AG20443 (cell line): ENCODE data around the gene C15orf62.
A peak's percentile ranks its signal among the peaks of the same experiment; 100 is the strongest.

Experiments used
- DNase-seq: peaks from one replicate; pipeline ENCODE4 v3.0.0; 2012; ENCODE audit warnings: low spot score, mixed read lengths

The C15orf62 gene, protein sequence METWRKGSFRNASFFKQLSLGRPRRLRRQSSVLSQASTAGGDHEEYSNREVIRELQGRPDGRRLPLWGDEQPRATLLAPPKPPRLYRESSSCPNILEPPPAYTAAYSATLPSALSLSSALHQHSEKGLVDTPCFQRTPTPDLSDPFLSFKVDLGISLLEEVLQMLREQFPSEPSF

DNA sequence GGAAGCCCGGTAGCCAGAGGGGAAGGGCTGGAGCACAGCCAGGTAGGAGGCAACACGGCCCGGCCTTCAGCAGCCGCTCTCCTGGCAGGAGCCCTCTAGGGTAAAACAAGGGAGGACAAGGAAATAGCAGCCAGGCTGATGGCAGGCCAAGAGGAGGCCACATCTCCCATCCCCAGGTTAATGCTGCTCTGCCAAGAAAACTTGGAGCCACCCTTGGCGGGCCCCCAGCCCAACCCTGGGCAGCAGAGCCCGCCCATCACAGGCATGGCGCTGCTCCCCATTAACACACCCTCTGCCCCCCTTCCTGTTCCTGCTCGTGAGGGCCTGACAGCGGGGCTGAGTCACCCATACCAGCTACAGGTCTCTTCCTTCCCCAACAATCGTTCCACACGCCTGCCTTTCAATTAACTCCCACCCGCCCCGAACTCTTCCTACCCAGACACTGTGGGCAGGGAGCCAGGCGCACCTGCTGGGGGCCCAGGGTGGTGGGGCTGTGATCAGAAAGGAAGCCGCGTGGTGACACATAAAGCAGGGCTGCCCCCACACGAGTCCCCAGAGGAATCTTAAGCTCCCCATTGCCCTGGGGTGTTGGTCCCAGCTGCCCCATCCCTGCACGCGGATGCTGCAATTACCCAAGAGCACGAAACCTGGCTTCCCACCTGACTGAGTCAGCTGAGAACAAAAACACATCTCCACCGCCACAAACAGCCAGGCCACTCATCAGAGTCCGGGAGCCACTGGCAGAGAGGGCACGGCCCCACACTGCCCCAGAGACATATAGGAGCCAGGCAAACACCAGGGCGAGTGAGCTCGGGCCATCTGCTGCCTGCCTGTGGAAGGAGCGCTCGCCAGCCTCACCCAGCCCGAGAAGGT, at the start of gene C15orf62:
TSS of gene C15orf62 (plus strand) at position 707 of the 873 bp plus-strand sequence. CDS start 516 bp downstream, outside the sequence.
- DNase-seq, result no peak

DNA sequence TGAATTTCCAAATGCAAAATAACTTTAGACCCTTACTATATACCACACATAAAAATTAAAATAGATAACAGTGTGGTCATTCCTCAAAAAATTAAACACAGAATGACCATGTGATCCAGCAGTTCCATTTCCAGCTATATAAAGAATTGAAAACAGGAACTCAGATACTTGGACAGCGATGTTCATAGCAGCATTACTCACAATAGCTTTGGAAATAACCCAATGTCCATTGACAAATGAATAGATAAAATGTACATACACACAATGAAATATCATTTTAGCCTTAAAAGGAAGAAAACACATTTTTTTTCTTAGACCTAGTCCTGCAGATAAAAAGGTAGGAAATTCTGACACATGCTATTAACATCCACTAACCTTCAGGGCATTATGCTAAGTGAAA, 48.1 kb upstream of the C15orf62 start:
- DNase-seq, result no peak

DNA sequence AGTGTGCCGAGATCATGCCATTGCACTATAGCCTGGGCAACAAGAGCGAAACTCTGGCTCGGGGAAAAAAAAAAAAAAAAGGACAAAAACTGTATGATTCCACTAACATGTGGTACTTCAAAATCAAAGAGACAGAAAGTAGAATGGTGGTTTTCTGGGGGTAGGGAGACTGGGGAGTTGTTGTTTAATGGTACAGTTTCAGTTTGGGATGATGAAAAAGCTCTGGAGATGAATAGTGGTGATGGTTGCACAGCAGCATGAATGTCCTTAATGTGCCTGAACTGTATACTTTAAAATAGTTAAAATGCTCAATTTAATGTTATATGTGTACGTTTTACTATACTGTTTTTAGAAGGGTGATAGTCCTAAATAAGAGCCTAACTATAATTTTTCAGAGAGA, 47.4 kb upstream of the C15orf62 start:
- no peak for DNase-seq

DNA sequence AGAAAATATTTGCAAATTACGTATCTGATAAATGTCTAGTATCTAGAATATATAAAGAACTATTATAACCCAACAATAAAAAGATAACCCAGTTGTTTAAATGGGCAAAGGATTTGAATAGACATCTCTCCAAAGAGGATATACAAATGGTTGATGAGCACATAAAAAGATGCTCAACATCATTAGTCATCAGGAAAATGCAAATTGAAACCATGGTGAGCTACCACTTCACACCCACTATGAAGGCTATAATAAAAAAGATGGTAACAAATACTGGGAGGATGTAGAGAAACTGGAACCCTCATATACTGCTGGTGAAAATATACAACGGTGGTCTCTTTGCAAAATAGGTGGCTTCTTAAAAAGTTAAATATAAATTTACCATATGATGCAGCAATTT, 46.8 kb upstream of the C15orf62 start:
- DNase-seq, result no peak

DNA sequence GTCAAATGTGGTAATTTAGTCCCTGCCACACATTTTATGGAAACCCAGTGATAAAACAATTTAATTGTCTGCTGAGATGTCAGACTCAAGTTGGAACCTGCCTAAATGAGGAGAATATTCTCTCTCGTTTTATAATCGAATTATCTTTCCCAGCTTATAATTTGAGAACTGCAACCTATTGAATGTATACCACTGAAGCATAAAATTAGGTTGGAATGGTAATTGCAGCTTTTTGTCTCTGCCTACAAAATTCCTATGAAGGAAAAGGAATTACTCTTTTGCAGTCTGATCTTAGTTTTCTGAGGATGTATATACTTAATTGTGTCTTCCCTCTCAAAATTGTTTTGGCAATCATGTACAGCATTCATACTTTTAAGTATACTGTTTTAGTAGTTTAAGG, 45.9 kb upstream of the C15orf62 start:
- DNase-seq, result no peak

DNA sequence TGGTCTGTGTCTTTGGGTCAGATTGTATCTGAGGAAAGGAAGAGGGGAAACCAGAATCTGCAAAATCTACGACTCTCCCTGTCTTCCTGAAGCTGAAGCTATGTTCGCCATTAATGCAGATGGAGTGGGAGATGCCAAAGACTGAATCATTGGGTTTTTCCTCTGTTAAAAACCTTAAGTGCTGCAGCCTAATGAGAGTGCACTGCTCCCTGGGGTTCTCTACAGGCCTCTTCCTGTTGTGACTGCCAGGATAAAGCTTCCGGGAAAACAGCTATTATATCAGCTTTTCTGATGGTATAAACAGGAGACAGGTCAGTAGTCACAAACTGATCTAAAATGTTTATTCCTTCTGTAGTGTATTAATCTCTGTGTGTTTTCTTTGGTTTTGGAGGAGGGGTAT, 38.7 kb upstream of the C15orf62 start:
- no peak for DNase-seq

DNA sequence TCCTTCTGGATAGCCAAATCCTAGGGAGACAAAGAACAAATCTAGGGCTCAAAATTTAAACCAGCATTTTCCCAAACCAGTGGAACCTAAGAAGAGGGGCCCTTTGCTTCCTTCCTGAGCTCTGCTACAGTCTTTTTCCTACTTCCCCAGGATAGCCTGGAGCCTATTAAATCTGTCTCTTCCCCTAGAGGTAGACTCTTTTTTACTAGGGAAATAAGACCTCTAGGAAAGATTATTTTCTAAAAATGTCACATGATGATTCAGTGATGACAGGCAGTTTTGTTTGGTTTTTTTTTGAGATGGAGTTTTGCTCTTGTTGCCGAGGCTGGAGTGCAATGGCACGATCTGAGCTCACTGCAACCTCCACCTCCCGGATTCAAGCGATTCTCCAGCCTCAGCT, 33.2 kb upstream of the C15orf62 start:
- no peak for DNase-seq

DNA sequence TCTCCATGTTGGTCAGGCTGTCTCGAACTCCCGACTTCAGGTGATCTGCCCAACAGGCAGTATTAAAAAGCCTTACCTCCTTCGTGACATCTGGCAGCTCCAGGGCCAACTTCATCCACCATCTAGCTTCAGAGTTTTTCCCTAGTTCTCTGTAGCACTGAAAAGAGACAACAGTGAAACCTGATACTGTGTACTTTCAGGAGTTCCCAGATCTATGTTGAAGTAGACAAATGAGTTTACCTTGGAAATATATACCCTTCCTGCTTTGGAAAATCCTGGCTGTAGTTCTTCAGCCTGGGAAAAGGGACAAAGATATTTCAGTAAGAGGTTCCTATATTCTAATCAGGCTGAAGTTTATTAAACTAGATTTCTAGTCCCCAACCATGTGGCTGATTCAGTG, 32.7 kb upstream of the C15orf62 start:
- DNase-seq, result no peak

DNA sequence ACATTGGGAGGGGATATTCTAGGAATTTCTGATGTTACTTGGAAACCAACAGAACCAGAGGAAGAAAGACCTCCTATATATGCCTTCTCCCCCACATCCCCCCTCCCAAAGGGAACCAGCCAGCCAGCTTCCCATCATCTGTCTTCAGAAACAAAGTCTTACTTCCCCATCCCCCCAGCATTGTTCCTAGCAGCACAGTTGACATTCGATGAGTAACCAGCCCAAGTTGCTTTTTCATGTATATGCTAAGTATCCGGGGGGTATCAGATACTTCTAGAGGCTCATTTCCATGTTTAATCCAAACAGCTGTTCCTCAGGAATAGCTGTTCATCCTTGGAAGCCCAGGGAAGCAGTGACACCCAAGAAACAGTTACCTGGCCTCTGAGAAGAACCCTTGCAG, 30.7 kb upstream of the C15orf62 start:
- DNase-seq, result no peak

DNA sequence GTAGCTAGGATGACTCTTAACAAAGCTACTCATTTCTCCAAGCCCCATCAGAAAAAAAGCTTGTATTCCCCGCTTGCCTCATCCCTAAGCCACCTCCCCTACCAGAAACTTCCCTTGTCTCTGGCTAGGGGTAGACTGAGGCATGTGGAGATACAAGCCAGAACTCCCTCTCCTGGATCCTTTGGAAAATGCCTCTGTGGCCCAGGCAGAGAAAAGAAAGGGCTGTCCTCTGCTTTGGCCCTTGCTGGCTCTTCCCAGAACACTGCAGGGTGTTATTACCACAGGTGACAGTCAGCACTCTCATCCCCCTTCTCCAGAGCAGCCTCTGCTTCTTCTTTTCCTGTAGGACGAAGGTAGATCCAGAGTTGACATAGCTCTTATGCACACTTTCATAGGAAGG, 29.9 kb upstream of the C15orf62 start:
- no peak for DNase-seq

DNA sequence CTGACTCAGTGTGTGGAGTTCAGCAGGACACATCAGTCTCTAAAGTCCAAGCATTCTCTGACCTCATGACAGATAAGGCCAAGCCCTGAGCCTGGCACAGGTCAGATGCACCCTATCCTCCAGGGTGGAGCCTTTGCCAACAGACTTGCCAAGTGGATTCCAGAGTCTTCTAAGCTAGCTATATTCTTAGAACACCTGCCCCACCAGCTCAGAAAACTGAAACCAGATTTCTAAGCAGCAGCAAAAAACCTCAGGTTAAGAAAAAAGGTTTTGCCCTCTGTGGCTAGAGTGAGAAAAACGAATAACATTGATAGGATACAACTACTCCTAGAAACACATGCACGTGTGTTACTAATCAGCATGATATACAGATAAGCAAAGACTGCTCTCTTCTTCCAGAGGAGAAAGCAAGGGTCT, 26.3 kb upstream of the C15orf62 start:
- DNase-seq, result no peak

DNA sequence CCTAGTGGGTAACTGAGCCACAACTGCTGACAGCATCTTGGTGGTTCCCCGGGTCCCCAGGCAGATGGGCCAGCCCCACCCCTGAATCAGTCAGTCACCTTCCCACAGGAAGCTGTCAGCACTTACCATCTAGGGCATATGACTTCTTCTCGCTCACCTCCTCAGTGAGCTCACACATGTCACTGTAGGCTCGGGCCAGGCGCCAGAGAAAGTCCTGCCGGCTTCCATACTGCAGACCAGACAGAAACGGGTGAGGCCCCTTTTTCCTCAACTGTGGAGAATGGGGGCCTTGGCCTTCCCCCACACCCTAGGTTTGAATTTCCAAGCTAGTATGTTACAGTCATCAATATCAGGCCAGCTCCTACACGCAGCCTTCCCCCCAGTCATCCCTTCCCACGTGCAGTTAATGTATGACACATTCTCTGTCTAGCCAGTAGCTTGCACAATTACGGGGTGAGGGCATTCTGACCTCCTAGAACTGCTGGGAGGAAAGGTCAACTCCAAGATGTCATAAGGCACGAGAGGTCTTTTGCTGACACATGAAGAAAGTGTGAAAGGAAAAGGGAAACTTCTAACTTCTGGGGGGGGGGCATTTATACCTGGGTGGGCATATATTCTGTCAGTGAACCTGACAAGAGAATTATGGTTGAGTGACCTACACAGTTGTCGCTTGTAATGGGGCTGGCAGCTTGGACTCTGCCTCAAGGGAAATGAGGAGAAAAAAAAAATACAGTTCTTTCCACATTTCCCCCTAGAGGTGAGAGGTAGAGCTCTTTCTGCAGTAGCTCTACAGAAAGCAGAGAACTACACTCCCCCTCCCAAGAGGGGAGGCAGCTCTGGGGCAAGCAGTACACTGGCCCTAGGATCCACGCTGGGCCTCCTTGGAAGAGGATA, 25.6 kb upstream of the C15orf62 start:
- DNase-seq, result peak; percentile 85

DNA sequence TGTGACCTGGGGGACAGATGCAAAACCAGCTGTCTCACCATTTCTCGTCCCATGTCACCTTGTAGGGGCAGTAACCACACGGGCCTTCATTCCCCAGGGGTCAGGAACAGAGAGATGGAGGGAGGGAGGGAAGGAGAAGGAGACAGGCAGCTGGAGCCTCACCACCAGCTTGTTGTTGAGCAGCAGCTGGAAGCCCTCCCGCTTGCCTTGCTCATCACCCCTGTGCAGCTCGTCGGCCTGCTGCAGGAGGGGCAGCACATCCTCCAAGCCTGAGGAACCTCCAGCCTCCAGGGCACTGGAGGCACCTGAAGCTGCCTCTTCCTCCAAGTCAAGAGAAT, 25.0 kb upstream of the C15orf62 start:
- DNase-seq, result no peak

DNA sequence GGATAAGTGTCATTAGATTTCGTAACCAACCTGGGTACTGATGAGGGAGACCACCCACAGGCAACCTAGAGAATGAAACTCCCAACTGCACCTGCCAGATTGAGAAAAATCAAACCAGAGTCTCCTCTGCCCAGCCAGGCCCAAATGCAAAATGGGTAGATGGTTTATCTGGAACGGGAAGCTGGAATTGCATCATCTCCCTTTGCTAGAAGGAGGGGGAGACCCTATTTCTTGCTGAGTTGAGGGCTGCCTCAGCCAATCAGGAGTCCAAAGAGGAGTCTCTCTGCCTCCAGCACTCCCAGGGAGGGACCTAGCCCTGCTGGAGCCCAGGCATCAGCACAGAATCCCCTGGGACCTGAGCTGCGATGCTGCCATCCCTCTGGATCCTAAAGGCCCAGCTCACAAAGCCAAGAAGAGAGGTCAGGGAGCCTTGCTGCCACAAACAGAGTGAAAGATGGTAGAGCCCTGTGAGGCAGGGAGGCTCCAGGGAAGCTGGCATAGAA, 22.8 kb upstream of the C15orf62 start:
- peak; percentile 13 for DNase-seq

DNA sequence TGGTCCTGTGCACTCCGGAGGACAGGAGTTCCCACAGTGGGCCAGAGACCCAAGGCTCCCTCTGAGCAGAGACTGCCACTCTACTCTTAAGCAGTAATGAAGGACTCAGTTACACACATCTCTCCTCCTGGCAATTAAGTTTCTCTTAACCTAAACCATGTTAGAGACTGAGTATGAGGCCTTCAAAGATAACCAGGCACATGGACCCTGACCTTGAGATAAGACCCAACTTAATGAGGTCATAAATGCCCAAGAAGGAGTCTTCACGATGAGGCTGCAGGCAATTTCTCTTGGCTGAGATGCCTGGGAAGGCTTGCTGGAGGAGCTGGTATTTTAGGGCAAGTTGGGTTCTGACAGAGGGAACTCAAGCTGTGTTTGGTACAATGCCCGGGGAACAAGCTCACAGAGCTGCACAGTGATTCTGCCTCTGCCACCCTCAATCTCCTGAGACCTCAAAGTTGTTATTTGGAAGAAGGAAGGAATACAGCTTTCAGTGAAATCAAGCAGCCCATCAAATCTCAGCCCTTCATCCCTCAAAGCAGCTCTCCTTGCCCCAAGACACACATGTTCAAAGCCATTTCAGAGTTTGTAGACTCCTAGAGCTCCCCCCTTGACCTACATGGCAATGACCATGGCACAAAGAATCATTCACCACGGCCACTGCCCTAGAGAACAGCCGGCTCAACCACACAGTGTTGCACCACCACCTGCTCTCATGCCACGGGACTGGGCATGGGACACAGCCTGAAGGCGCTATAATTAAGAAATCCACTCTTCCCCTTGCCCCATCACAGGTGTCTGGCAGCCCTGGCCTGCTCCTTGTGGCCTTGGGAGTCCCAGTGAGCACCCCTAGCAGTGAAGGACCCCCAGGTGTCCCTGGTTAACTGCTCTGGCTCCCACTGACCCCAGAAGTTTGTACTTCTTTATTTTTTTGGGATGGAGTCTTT, 21.8 kb upstream of the C15orf62 start:
- DNase-seq, result no peak

DNA sequence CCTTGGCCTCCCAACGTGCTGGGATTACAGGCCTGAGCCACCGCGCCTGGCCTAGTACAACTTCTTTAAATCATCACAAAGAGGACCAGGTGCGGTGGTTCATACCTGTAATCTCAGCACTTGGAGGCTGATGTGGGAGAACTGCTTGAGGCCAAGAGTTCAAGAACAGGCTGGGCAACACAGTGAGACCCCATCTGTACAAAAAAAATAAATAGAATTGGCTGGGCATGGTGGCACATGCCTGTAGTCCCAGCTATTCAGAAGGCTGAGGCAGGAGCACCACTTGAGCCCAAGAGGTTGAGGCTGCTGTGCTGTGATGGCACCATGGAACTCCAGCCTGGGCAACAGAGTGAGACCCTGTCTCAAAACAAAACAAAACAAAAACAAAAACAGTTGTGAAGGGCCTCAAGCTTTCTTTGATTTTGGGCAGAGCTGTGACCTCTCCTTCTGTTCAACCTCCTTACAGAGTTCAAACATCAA, 20.6 kb upstream of the C15orf62 start:
- DNase-seq, result no peak

DNA sequence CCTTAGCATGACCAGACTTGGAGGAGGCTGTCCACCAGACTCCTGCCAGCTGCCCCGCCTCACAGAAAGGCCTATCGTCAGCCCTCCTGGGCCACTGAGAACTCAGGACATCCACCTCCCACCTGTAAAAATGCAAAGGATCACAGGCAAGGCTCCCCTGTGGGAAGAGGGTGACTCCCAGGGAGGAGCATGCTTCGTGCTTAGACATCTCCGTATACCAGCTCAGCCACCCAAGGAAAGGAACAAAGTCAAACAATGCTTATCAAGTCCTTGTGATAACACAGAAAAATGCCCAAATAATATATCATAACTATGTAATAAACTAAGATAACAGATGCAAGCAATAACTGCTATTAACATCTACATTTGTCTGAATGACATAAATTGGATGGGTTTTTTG, 18.9 kb upstream of the C15orf62 start:
- DNase-seq, result no peak

DNA sequence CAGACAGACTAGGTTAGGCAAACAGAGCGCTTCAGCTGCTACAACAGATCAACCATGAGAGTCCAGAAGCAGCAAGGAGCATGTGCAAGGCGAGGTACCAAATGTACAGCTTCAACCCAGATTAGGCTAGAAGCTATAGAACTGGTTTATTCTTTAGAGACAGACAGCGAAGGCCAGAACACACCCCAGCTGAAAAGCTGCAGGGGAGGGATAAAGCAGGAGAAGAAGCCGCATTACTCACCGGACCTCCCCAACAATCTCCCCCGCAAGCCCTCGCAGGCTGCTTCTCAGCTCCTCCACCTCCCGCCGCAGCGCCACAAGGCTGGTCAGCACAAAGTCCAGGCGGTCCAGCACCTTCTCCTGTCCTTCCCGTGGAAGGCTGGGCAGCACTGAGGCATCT, 18.0 kb upstream of the C15orf62 start:
- no peak for DNase-seq

DNA sequence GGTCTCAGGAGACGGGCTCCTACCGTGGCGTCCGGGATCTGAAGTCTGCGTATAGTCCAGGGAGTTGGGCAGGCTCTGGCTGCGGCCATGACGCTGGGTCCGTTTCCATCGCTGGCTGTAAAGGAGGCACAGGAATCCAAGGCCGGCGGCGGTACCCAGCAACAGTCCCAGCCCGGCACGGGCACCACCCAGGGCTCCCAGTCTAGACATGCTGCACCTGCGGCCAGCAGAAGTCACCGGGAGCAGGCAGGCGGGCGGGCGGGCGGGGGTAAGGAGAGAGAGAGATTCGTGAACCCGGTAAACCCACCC, 15.3 kb upstream of the C15orf62 start:
- no peak for DNase-seq

DNA sequence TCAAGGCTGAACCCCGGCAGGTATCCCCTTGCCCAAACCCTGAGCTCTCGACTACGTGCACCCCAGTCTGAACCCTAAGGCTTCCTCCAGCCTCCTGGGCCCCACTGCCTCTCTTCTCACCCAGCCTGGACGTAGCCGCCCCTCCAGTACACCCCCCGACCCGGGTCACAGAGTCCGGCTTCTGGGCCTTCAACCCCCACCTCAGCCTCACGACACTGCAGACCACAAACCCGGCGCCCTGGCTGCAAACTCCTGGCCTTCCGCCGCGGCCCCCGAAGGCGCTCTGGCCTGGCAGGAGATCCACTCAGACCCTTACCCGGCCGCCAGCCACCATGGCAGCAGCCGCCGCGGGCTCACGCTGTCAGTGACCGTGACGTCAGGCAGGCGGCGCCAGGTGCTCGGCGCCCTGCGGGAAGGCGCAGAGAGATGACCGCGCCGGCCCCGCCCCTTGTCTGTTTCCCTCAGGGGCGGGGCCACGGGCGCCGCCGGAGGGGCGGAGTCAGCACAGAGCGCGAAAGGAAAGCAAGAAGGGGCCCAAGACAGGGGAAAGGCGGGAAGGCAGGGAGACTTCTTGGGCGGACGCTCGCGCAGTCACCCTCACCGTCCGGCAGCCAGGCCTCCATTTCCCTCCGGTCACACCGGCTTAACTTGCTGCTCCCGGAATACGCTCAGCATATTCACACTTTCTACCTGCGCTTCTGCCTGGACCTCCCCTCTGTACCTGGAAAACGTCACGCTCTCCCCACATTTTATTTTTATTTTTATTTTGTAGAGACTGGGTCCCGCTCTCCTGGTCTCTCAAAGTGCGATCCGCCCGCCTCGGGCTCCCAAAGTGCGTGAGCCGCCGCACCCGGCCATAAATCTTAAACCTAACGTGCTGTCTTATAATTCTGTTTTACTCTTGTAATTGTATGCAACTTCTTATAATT, 14.6 kb upstream of the C15orf62 start, which contains the start of gene RMDN3:
TSS of gene RMDN3 (minus strand) at position 372 of the 929 bp plus-strand sequence. CDS start 471 bp downstream, outside the sequence.
- DNase-seq, result peak; percentile 98
